Activated naive CD4-positive, alpha-beta T cell treated with anti-CD3 and anti-CD28 coated beads, Interleukin-2, amount 50 U/mL, for 72 hours (primary cell): ENCODE results near the gene GCSAM. TPM values are rescaled to one million over a fixed set of nuclear protein-coding genes. Genes with fewer than 3 reads are reported as not detected.
A peak's percentile ranks its signal among the peaks of the same experiment; 100 is the strongest.
"Not testable (repeated sequence)": the region's sequence is repeated elsewhere in the genome, so short reads cannot be mapped to it uniquely, and the experiment has no call there.

Experiments used
- ATAC-seq, 2 donors: fragments of 150-1000 bp; cut with Tn5 transposase; 2 replicates each; pipeline ENCODE4 v1.10.0; 2021; ENCODE audit warnings: mild to moderate bottlenecking in 2 of 2, moderate library complexity in 2 of 2
- DNase-seq, 2 donors: peaks; one replicate each; pipeline ENCODE4 v3.0.0; 2021 to 2022; ENCODE audit warnings: low spot score in 2 of 2
- H3K27ac Mint-ChIP-seq, 2 donors: one replicate each; pipeline ENCODE4 v1.8.0; 2022; ENCODE audit warnings: mild to moderate bottlenecking in 2 of 2, mixed read lengths in 2 of 2
- H3K36me3 Mint-ChIP-seq, 2 donors: one replicate each; pipeline ENCODE4 v1.8.0; 2022; ENCODE audit warnings: mixed read lengths in 2 of 2
- H3K9me3 Mint-ChIP-seq, 2 donors: one replicate each; pipeline ENCODE4 v1.8.0; 2022; ENCODE audit warnings: mixed read lengths in 2 of 2
- total RNA-seq, 2 donors: library from RNA; stranded (reverse); gene quantifications; one replicate each; pipeline ENCODE4 v1.2.3, GENCODE V29; 2022

GCSAM gene
- total RNA-seq, 2 donors from 2014 or later: 5.2 to 23.7 TPM

GRCh38 chr3:112089956-112090886, 42.8 kb downstream of the GCSAM start:
- Mint-ChIP-seq H3K27ac (no peak overlapping the region), H3K9me3 (no peaks in the 10 kb centered on the region), H3K36me3 (peaks cover 9 to 13% of the 10 kb centered on the region in 2 donors)
- no peak for ATAC-seq
- DNase-seq: no peak

GRCh38 chr3:112088944-112089343, 44.1 kb downstream of the GCSAM start:
- DNase-seq: no peak
- no peak for ATAC-seq
- Mint-ChIP-seq H3K36me3 (peaks cover 9 to 13% of the 10 kb centered on the region in 2 donors), H3K9me3 (no peaks in the 10 kb centered on the region), H3K27ac (no peak overlapping the region)

GRCh38 chr3:112087746-112088145, 45.3 kb downstream of the GCSAM start:
- peaks cover 5 to 13% of the 10 kb centered on the region in 2 donors for H3K36me3 Mint-ChIP-seq
- ATAC-seq (no peak), DNase-seq (no peak)
- no peaks in the 10 kb centered on the region for H3K9me3 Mint-ChIP-seq
- H3K27ac Mint-ChIP-seq: peak overlapping the region in 1 of 2 donors; percentile 84

- H3K9me3 Mint-ChIP-seq: no peaks in the 10 kb centered on the region
- DNase-seq (no peak), ATAC-seq (peak in 1 of 2 donors; percentile 4)
- H3K27ac Mint-ChIP-seq: peak overlapping the region; percentile 37 to 84
- peaks cover 5 to 13% of the 10 kb centered on the region in 2 donors for H3K36me3 Mint-ChIP-seq
Observed at GRCh38 chr3:112086875-112087524, 46.0 kb downstream of the GCSAM start.

DNA sequence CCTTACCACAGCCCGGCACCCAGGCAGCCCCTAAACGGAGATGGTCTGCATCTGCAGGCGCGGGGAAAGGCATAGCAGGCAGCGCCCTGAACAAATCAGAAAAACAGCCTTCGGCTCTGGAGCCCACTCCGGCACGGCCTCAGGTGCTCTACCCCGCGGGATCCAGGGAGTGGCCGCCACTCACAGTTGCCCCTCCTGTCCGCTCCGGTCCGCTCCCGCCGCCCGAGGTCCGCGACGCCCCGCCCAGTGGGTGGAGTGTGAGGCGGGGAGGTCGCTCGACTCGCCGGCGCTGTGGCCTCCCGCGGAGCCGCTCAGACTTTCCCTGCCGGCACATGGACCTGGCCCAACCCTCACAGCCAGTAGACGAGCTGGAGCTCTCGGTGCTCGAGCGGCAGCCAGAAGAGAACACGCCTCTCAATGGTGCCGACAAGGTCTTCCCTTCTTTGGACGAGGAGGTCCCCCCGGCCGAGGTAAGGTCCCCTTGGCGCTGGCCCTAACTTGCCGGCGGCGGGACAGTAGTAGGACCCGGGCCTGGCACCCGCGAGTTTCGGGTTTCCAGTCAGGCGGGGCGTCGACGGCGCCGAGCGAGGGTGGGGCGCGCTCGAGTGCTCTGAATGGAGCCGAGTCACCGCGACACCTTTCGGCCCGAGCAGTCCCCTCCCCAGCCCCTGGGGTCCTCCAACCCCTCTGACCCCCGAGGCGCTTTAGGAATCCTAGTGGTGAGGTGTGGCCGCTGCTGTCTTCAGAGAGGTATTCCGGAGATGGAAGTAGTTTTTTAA, 46.8 kb downstream of the GCSAM start, which contains the start of gene C3orf52:
Gene C3orf52, plus strand, starts transcription at position 314 of the 779 bp plus-strand sequence. Its CDS starts 19 bp downstream, at position 333.
- Mint-ChIP-seq H3K9me3 (no peaks in the 10 kb centered on the region), H3K27ac (peak within 1 kb of the TSS; percentile 37 to 84), H3K36me3 (peaks cover 4 to 13% of the 10 kb centered on the region in 2 donors)
- DNase-seq (peak; percentile 64 to 84), ATAC-seq (peak; percentile 92 to 94)

DNA sequence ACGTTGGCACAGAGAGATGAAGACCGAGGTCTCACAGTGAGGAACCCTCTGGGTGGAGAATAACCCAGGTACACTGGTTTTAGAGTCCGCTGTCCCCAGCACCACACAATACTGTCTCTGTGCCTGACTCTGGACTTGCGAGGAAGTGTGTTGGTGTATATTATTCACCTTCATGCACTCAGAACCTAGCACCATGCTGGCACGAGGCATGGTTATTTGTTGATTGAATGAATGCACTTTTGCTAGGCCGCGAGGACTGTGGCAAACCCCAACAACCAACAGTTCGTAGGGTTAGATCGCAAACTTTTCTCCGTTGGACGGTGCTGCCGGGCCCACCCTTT, 47.3 kb downstream of the GCSAM start:
- H3K27ac Mint-ChIP-seq: peak overlapping the region in 1 of 2 donors; percentile 84
- peaks cover 0 to 13% of the 10 kb centered on the region in 2 donors for H3K36me3 Mint-ChIP-seq
- DNase-seq (no peak), ATAC-seq (peak in 1 of 2 donors; percentile 1)
- H3K9me3 Mint-ChIP-seq: no peaks in the 10 kb centered on the region

GRCh38 chr3:112084980-112085705, 47.9 kb downstream of the GCSAM start:
- Mint-ChIP-seq H3K36me3 (peaks cover 0 to 13% of the 10 kb centered on the region in 2 donors), H3K27ac (no peak overlapping the region), H3K9me3 (no peaks in the 10 kb centered on the region)
- DNase-seq: no peak
- ATAC-seq: no peak

GRCh38 chr3:112083239-112083638, 49.8 kb downstream of the GCSAM start:
- Mint-ChIP-seq H3K27ac (no peak overlapping the region), H3K9me3 (no peaks in the 10 kb centered on the region), H3K36me3 (peaks cover 0 to 13% of the 10 kb centered on the region in 2 donors)
- ATAC-seq (no peak), DNase-seq (no peak)

GRCh38 chr3:112078125-112079083, 54.6 kb downstream of the GCSAM start:
- Mint-ChIP-seq H3K27ac (no peak overlapping the region), H3K36me3 (no peaks in the 10 kb centered on the region), H3K9me3 (no peaks in the 10 kb centered on the region)
- no peak for DNase-seq
- ATAC-seq: no peak

- ATAC-seq: peak; percentile 95 to 98
- Mint-ChIP-seq H3K9me3 (peaks cover 0 to 5% of the 10 kb centered on the region in 2 donors), H3K36me3 (peaks cover 4 to 15% of the 10 kb centered on the region in 2 donors), H3K27ac (peak overlapping the region in 1 of 2 donors; percentile 66)
- peak; percentile 29 to 56 for DNase-seq
Observed at GRCh38 chr3:112074616-112075497, 58.2 kb downstream of the GCSAM start.

GRCh38 chr3:112074006-112074405, 59.0 kb downstream of the GCSAM start:
- peak overlapping the region in 1 of 2 donors; percentile 42 for H3K27ac Mint-ChIP-seq
- ATAC-seq (no peak), DNase-seq (no peak)
- peaks cover 0 to 9% of the 10 kb centered on the region in 2 donors for H3K9me3 Mint-ChIP-seq
- H3K36me3 Mint-ChIP-seq: peaks cover 6 to 19% of the 10 kb centered on the region in 2 donors

GRCh38 chr3:112072387-112073060, 60.5 kb downstream of the GCSAM start:
- Mint-ChIP-seq H3K36me3 (peaks cover 6 to 19% of the 10 kb centered on the region in 2 donors), H3K27ac (peak overlapping the region; percentile 56 to 59)
- H3K9me3 Mint-ChIP-seq: not testable (repeated sequence)
- DNase-seq (peak in 1 of 2 donors; percentile 56), ATAC-seq (peak in 1 of 2 donors; percentile 48)
